Dedifferentiated amniotic fluid mesenchymal stem cell (primary cell): Measurements from ENCODE around the gene FXYD1.

Experiments used
- DNase-seq: peaks from one replicate; pipeline ENCODE4 v3.0.0-alpha.2; 2016; ENCODE audit errors: extremely low spot score

FXYD1 gene

DNA sequence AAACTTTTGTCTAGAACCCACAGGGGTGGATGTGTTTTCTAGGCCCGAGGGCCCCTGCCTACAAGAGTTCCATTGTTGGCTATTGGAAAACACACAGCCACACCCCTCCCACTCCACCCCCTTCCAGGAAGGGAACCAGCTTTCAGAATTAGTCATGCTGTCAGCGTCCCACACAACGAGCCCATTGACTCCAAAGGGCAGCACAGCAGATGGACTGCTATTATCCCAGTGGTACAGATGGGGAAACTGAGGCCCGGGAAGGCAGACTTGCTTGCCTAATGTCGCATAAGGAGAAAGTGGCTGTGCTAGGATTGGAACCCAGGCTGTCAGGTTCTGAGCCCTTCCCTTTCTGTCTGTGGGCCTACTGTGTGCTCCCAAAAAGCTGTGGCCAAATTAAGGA is 31.1 kb upstream of the FXYD1 start:
- no peak for DNase-seq

DNA sequence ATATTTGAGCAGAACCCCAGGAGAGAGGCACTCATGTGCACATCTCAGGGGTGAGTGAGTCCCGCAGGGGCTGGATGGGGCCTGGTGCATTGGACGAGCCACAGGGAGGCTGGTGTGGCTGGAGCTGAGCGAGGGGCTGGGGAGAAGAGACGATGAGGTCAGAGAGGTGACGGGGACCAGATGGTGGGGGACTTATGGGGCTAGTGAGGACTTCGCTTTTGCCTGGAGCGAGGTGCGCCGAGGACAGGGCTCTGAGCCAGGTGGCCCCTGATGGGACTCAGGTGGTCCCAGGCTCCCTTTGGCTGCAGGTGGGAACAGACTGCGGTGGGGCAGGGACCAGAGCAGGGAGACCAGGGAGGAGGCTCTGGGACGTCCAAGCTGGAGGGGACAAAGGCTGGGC is 29.9 kb upstream of the FXYD1 start:
- no peak for DNase-seq

DNA sequence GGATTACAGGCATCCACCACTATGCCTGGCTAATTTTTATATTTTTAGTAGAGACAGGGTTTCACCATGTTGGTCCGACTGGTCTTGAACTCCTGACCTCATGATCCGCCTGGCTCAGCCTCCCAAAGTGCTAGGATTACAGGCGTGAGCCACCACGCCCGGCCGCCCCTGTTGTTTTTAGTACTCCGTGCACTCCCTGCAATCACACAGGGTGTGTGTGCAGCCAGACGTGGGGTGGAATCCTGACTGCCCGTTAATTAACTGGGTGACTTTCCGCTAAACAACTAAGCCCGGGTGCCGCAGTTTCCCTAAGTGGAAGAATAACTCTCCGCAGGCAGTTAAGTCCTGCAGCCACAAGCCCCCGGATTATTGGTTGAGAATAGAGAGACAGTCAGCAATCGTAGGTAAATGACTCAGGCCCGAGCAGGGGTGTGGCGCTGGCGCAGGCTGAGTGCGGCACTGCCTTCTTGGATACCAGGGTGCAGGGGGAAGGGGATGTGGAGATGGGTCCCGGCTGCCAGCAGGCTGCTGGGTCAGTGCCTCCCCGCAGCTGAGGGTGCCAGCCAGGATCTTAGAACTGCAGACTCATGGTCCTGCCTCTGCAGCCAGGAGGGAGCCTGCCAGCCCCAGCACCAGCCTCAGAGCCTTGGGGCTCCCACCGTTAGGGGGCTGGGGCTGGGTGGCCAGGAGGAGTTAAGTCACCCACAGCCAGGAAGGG is 29.1 kb upstream of the FXYD1 start:
- no peak for DNase-seq

DNA sequence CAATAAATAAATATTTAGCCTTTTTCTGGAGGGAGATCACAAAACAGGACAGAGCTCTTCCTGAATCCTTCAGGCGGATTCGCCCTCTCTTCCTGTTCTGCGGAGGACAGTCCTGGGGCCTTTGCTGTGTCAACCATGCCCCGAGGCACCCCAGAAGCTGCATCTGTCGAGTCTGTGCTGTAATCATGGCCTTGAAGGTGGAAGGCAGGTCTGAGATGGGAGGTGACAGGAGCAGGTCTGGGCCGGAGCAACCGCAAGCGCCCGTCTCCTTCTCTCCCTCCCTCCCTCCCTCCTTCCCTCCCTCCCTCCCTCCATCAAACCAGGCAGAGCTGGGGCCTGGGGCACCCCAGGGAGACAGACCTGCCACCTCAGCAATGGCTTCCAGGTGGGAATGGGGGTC is 27.6 kb upstream of the FXYD1 start:
- DNase-seq, result no peak

DNA sequence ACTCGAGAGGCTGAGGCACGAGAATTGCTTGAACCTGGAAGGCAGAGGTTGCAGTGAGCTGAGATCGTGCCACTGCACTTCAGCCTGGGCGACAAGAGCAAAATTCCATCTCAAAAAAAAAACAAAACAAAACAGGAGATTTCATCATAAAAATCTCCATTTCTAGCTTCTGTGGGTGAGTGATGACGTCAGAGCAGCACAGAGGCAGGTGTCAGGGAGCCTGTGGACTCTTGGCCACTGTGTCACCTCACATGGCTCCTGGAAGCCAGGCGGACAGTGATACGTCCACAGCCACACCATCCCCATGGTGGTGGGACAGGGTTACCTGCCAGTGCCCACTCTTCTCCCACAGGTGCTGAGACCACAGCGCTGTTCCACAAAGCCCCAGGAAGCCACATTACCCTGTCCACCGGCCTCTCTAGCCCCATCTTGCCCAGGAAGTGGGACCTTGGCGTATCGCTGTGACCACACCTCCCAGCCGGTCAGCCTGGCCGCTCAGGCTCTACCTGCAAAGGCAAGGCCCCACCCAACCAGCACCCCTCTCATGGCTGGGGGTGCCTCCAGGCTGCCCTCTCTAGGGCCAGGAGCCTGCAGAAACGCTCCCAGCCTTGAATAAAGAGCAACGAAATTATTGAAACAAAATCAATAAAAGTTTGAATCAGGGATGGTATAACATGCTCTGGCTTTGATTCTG is 25.5 kb upstream of the FXYD1 start:
- no peak for DNase-seq

DNA sequence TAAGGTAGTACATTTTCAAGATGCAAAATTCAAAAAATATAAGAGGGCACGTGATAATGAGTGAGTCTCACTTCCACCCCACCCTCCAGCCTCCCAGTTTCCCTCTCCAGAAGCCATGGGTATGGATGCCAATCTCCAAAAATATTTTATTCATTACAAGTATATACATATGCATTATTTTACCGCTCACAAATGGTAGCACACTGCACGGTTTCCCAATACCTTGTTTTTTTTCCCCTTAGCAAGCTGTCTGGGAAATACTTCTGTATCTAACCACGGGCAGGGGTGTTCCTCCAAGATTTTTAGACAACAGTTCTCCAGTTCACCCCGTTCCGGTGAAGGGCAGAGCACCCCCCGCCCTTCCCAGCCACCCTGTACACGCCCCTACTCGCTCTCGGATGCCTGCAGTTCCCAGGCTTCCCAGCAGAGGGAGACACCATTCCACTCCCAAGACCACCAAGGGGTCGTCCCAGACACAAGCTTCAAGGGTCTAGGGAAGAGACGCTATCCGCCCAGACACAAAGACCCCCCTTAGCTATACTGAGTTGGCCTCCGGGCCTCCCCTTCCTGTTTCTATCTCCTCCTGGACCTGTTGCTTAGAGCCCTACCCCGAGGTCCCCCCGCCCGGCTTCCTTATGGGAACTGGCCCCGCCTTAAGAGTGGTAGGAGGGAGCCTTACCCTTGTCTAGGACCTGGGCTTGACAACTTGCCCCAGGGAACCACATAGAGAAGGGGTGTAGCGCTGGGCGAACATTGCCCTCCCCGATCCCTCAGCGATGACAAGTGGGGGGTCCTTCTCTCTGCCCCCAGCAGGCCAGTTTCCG is 24.1 kb upstream of the FXYD1 start:
- DNase-seq, result peak; percentile 34

DNA sequence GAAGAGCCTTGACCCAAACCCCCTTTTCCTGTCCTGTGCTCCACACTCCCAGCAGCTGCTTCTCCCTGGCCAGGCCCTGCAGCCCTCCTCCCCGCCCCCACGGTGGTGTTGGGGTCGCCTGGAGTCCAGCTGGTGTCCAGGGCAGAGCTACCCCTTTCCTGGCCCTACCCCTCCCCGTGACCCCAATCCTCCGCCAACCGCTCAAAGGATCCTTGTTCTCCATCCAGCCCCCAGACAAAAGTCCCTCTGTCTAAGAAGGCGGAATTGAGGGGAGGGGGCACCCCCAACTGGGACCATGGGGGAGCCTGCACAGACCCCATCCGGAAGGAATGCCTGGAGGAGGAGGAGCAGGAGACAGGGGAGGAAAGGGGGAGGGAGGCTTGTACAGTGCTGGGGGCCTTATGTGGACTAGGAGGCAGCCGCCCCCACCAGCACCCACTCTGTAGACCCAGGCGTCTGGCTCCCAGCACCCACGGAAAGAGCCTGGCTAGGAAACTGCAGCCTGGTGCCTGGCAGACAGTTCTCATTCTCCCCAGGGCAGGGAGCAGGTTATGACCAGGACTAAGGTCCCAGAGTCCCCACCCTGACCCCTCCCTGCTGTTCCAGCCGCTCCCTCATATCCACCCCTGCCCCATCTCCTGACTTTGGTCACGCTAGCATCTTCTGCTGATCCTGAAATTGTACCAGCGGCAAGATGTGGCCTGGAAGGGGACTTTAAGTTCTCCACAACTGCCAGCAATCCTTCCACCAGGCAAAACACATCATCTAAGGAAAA is 23.3 kb upstream of the FXYD1 start, which contains the start of gene FXYD3:
TSS of gene FXYD3 (plus strand) at position 647 of the 775 bp plus-strand sequence. CDS start 3,554 bp downstream, outside the sequence.
- no peak for DNase-seq

DNA sequence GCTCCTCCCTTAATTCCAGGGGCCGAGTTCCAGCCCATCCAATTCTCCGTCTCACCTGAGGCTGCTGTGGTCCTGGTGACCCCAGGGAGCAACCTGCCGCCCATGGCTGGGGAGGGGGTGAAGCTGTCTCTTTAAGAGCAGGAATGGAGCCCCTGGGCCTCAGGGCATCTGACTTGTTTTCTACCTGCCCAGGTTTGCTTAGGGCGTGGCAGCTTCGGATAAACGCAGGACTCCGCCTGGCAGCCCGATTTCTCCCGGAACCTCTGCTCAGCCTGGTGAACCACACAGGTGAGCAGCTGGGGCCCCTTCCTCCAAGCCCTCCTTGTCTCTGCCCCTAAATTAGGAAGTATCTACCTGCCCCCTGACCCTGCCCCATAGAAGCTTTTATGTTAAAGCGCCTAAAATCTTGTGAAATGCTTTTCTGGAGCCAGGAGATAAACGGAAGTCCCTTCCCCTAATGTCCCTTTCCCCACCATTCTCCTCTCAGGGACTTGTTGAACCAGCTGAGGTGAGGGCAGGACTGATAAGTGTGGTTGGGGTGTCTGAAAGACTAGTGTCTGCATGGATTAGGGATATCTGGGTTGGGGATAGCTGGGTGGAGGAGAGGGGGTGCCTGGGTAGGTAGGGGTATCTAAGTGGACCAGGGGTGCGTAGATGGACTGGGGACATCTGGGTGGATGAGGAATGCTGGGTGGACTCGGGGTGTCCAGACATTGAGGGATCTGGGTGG is 22.4 kb upstream of the FXYD1 start:
- DNase-seq, result no peak

DNA sequence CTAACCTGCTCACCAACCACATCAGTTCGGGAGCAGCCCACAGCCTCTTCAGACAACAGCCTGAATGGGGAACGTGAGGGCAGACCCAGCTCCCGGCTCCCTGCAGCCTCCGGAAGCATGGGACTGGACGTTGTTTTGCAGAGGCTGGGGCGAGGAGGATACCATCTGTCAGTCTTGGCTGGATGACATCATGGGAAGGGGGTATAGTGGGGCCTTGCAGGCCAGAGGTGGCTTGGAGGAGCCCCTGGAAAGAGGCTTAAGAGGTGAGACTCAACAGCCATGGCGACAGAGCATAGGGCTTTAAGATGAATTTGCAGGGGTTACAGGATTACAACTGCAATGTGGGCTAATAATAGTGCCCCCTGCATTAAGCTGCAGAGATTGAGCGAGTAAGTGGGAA is 21.5 kb upstream of the FXYD1 start:
- no peak for DNase-seq

DNA sequence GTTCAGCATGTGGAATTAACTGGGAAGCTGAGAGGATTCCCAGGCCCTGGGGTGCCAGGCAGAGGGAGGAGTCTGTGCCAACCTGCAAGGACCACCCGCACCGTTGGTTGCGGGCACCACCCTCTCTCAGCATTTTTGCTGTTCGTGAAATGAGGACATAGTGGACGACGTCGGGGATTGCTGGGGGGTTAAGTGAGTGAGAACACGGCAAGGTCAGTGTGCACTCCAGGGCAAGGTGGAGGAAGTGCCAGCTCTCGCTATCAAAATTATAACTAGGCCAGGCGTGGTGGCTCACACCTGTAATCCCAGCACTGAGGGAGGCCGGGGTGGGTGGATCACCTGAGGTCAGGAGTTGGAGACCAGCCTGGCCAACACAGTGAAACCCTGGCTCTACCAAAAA is 20.8 kb upstream of the FXYD1 start:
- DNase-seq, result no peak

DNA sequence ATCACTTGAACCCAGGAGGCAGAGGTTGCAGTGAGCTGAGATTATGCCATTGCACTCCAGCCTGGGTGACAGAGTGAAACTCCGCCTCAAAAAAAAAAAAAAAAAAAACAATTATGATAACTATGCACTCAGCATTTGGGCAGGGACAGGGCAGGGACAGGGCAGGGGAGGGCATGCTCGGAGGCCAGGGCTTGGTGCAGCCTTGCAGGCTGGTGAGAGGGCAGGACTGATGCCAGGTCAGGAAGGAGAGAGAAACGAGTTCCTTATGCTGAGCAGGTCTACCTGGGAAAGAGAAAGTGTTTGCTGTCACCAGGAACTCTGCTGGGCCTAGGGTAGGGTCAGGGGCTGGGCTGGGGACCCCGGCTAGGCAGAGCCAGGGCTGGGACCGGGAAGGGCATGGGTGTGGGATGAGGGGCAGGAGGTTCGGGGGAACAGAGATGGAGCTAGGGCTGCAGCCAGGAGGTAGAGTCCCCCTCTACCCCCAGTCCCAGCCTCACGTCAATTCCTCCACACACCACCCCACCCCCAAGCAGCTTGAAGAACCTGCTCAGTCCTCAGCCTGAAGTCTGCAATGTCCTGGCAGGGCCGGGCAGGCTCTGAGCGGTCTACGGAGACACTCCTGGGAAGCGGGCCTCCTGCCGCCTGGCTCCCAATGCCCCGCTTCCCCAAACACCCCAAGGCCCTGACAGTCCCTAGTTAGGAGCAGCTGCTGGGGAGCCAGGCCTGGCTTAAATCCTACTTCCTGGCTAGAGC is 20.2 kb upstream of the FXYD1 start:
- DNase-seq, result no peak

DNA sequence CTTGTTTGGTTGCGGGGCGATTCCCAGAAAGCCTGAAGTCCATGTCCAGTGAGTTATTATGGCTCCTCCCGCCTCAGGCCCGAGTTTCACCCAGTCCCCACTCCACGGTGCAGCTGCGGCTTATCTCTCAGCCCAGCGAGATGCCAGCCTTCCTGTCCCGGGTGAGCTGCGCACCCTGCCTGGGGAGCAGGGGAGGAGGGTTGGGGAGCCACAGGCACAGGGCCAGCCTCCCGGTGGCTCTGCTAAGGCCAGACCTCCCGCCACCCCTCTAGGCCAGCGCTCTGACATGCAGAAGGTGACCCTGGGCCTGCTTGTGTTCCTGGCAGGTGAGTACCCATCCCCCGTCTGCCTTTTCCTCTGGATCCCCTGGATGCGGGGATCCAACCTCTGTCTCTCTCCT is 19.5 kb upstream of the FXYD1 start:
- DNase-seq, result no peak

DNA sequence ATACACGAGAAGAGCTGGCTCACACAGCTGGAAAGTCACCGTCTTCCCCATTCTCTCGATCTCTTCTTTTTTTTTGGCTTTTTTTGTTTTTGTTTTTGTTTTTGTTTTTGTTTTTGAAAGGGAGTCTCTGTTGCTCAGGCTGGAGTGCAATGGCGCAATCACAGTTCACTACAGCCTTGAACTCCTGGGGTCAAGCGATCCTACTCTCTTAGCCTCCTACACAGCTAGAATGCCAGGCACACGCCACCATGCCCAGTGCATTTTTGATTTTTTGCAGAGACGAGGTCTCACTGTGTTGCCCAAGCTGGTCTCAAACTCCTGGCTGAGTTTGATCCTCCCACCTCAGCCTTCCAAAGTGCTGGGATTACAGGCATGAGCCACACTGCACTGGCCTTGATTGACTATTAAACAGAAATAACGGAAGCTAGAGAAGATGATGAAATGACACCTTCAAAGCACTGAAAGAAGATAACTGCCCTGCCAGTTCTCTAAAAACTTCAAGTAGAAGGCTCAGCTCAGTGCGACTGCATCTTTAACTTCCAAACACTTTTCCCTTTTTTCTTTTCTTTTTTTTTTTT is 19.0 kb upstream of the FXYD1 start:
- no peak for DNase-seq

DNA sequence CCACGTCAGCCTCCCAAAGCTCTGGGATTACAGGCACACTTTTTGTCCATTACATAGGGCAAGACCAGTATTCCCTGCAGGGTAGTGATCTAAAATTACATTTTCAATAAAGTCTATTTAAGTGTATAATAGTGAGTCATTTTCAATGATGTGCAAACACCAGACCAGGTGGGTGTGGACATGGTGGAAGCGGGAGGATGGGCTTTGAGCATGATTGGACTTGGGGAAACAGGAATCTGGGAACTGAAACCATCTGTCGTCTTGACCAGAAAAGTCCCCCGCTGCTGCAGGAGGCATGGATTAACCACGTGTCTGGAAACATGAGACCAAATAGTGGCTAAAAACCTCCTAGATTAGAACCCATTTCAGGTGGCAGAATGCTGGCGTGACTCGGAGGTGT is 18.1 kb upstream of the FXYD1 start:
- DNase-seq, result peak; percentile 34

DNA sequence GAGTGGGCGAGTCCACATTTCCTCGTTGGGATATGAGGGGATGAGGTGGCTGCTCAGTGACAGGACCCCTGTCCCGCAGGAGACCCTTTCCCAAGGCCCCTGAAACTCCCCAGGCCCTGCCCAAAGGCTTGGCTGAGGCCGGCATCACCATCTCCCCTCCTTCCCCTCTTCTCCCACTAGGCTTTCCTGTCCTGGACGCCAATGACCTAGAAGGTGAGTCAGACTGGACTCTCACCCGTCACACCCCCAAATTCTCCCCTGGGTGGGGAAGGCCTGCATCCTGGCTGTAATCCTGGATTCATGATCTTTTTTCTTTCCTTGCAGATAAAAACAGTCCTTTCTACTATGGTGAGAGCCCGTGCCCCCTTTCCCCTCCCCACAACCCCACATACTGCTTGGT is 17.7 kb upstream of the FXYD1 start:
- no peak for DNase-seq

DNA sequence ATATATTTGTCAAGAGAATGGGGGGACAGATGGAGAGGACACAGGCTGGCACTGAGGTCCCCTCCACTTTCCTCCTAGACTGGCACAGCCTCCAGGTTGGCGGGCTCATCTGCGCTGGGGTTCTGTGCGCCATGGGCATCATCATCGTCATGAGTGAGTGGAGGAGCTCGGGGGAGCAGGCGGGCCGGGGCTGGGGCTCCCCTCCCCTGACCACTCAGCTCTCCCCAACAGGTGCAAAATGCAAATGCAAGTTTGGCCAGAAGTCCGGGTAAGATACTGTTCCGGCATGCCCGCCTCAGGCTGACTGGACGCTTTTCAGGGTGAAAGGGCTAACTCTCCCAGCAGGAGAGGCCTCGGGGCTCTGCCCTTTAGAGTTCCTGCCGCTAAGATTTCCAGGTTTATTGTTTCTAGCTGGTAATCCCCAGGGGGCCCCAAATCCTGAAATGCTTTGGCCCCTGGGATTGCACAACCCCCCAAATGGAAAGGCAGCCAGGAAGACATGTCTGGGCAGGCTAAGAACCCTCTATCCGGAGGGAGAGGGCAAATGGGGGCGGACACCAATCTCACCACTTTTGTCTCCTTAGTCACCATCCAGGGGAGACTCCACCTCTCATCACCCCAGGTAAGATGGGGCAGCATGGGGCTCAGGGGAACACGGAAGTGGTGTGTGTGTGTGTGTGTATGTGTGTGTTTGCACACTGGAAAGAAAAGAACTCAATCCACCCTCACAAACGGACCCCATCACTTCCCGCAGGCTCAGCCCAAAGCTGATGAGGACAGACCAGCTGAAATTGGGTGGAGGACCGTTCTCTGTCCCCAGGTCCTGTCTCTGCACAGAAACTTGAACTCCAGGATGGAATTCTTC is 15.7 kb upstream of the FXYD1 start:
- DNase-seq, result no peak

DNA sequence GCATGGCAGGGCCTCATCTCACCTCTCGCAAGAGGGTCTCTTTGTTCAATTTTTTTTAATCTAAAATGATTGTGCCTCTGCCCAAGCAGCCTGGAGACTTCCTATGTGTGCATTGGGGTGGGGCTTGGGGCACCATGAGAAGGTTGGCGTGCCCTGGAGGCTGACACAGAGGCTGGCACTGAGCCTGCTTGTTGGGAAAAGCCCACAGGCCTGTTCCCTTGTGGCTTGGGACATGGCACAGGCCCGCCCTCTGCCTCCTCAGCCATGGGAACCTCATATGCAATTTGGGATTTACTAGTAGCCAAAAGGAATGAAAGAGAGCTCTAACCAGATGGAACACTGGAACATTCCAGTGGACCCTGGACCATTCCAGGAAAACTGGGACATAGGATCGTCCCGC is 15.1 kb upstream of the FXYD1 start:
- DNase-seq, result no peak

DNA sequence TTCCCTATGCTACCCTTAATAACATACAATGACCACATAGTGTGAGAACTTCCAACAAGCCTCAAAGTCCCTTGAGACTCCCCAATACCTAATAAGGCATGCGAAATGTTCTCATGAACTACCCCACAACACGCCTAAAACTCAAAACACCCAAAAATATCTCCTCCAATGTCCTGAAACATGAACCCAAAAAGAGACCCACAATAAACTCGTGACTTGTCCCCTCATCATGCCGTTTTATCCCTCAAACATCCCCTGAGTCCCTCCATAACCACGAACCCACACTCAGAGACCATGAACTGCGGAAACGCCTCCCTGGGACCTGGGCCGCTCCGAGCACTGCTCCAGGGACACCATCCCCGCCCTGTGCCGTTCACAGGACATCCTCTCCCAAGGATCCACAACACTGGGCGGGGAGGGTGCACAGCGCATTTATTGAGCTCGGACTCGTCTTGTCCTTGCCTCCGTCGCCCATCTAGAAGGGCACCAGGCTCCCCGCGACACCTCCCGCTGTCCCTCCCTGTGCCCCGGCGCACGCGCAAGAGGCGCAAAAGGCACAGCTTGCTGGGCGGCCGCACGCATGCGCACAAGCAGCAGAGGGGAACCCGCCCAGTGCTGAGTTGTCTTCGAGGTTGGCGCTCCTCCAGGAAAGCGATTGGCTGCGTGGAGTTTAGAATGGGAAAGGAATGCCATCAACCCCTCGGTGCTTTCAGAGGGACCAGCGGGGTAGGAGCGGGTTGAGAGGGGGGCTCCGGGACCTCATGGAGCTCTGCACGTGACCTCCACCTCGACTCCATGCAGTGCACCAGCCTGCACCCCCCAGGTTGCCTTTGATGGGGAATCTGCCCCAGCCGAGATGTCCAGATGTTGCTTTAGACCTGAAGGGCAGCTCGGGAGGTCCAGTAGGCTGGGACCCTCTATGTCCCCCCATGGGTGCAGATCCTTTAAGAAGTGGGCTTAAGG is 14.2 kb upstream of the FXYD1 start:
- DNase-seq, result peak; percentile 89
